HepG2 (cell line): ENCODE measurements around the gene SH2D3A. TPM values are rescaled to one million over a fixed set of nuclear protein-coding genes. Genes with fewer than 3 reads are reported as not detected.
A peak's percentile ranks its signal among the peaks of the same experiment; 100 is the strongest.

Experiments
- ATAC-seq: fragments of 200-7000 bp; cut with Tn5 transposase; 3 replicates; pipeline ENCODE4 v1.9.1; 2020; ENCODE audit warnings: mild to moderate bottlenecking, moderate library complexity
- BruUV-seq: library from RNA; stranded (reverse); fragments of 400-500 nt; replicated peaks from 2 replicates; lab custom pipeline; 2021; lab: Mats Ljungman, UMichigan
- CTCF ChIA-PET: fragments of 300-600 bp; formaldehyde crosslinking; extraction: SDS; loops from one replicate; lab custom pipeline; 2021; ENCODE audit warnings: low total read pairs, inconsistent platforms, low intra/inter-chr PET ratio; lab: Yijun Ruan, JAX
- POLR2A ChIA-PET: fragments of 350-600 bp; sonication (Branson Sonifier 250); formaldehyde crosslinking; loops from one replicate; lab custom pipeline; 2020; ENCODE audit warnings: antibody characterized with exemption, inconsistent platforms; lab: Yijun Ruan, JAX
- DNase-seq: peaks from one replicate; pipeline ENCODE4 v3.0.0-alpha.2; 2015; ENCODE audit warnings: low spot score
- FAIRE-seq: peaks from 3 replicates; lab custom pipeline; 2011; peaks lifted over from hg19 to GRCh38; lab: Jason Lieb, UNC
- H2AFZ ChIP-seq: one replicate; pipeline ENCODE4 v1.6.1; 2011; ENCODE audit warnings: low read length, inconsistent platforms
- H3K27ac ChIP-seq: fragments of 300-600 bp; 3 replicates; pipeline ENCODE4 v1.8.0; 2011; ENCODE audit warnings: mixed run types, mild to moderate bottlenecking, mixed read lengths, low read length, inconsistent platforms; ENCODE audit not compliant: insufficient read depth; ENCODE audit errors: extremely low read length
- H3K27me3 ChIP-seq, 2 experiments: fragments of 200-600 bp in 1 of 2; 2 replicates in 1 of 2; 3 replicates in 1 of 2; pipeline versions ENCODE4 v1.6.0 to v1.8.0; 2011; ENCODE audit warnings: low read length in 2 of 2, mild to moderate bottlenecking in 2 of 2, moderate library complexity in 2 of 2, inconsistent platforms in 1 of 2; ENCODE audit not compliant: insufficient read depth in 2 of 2, control insufficient read depth in 1 of 2
- H3K36me3 ChIP-seq, 2 experiments: fragments of 200-600 bp in 1 of 2; replicated peaks in 1 of 2; 2 replicates in 1 of 2; 3 replicates in 1 of 2; pipeline versions ENCODE4 v1.5.1 to v1.8.0; 2011; ENCODE audit warnings: low read length in 2 of 2, inconsistent platforms in 1 of 2; ENCODE audit not compliant: insufficient read depth in 2 of 2, control insufficient read depth in 1 of 2
- H3K4me1 ChIP-seq: 2 replicates; pipeline ENCODE4 v1.5.1; 2012; ENCODE audit warnings: low read length, inconsistent platforms; ENCODE audit not compliant: insufficient read depth
- H3K4me2 ChIP-seq: 2 replicates; pipeline ENCODE4 v1.6.0; 2011; ENCODE audit warnings: low read depth, low read length, inconsistent platforms
- H3K4me3 ChIP-seq, 3 experiments: fragments of 200-600 bp in 1 of 3; sonication (generic), shearing (Covaris generic) in 1 of 3; replicated peaks in 1 of 3; 2 replicates each; pipeline ENCODE4 v1.5.1; 2011 to 2016; ENCODE audit warnings: low read length in 3 of 3, inconsistent platforms in 2 of 3, low read depth in 2 of 3, mild to moderate bottlenecking in 2 of 3, control low read depth in 1 of 3, mixed read lengths in 1 of 3; ENCODE audit not compliant: insufficient read depth in 1 of 3
- H3K79me2 ChIP-seq: one replicate; pipeline ENCODE4 v1.6.1; 2011; ENCODE audit warnings: low read length, inconsistent platforms; ENCODE audit not compliant: insufficient read depth
- H3K9ac ChIP-seq: 2 replicates; pipeline ENCODE4 v1.6.0; 2011; ENCODE audit warnings: mild to moderate bottlenecking, low read depth, low read length, inconsistent platforms; ENCODE audit not compliant: insufficient read depth
- H3K9me3 ChIP-seq: 2 replicates; pipeline ENCODE4 v1.5.1; 2012; ENCODE audit warnings: mild to moderate bottlenecking, low read length
- H4K20me1 ChIP-seq: 2 replicates; pipeline ENCODE4 v1.6.0; 2011; ENCODE audit warnings: inconsistent platforms, mild to moderate bottlenecking, low read length, moderate library complexity; ENCODE audit not compliant: insufficient read depth
- AGO1 ChIP-seq: fragments of 200-400 bp; formaldehyde crosslinking; IDR thresholded peaks from 2 replicates; pipeline ENCODE4 v1.6.1; 2017; ENCODE audit warnings: mild to moderate bottlenecking, low read depth, low read length, moderate library complexity; ENCODE audit not compliant: poor library complexity, severe bottlenecking
- FOSL2 ChIP-seq: sonication (generic); formaldehyde crosslinking; IDR thresholded peaks from 2 replicates; pipeline ENCODE4 v1.4.0; 2020; ENCODE audit warnings: missing genetic modification reagents
- HOXA3 ChIP-seq: sonication (generic); formaldehyde crosslinking; IDR thresholded peaks from 2 replicates; pipeline ENCODE4 v1.5.0; 2020; ENCODE audit warnings: missing genetic modification reagents
- HOXA7 ChIP-seq: sonication (generic); formaldehyde crosslinking; IDR thresholded peaks from 2 replicates; pipeline ENCODE4 v1.8.1; 2022; ENCODE audit warnings: mild to moderate bottlenecking, missing genetic modification reagents, moderate library complexity
- KAT8 ChIP-seq: IDR thresholded peaks from 2 replicates; pipeline ENCODE4 v1.6.1; 2016; ENCODE audit warnings: missing genetic modification reagents, missing compliant biosample characterization
- KLF11 ChIP-seq: IDR thresholded peaks from 2 replicates; pipeline ENCODE4 v1.6.1; 2016; ENCODE audit warnings: missing compliant biosample characterization
- NR2F2 ChIP-seq: IDR thresholded peaks from 2 replicates; pipeline ENCODE4 v1.6.1; 2012; ENCODE audit warnings: low read depth, inconsistent platforms, borderline replicate concordance
- POLR2AphosphoS5 ChIP-seq: IDR thresholded peaks from 2 replicates; pipeline ENCODE4 v1.6.1; 2012; ENCODE audit warnings: low read depth, low read length
- SALL2 ChIP-seq: sonication (generic); formaldehyde crosslinking; IDR thresholded peaks from 2 replicates; pipeline ENCODE4 v1.8.1; 2023; ENCODE audit warnings: mild to moderate bottlenecking, missing genetic modification reagents, inconsistent platforms
- SMC3 ChIP-seq: IDR thresholded peaks from 2 replicates; pipeline ENCODE4 v1.6.1; 2011; ENCODE audit warnings: low read length, improper control_type of control experiment
- TARDBP ChIP-seq: sonication (generic); formaldehyde crosslinking; IDR thresholded peaks from 2 replicates; pipeline ENCODE4 v1.8.0; 2022; ENCODE audit warnings: mild to moderate bottlenecking, missing genetic modification reagents
- U2AF2 ChIP-seq: fragments of 200-400 bp; formaldehyde crosslinking; IDR thresholded peaks from 2 replicates; pipeline ENCODE4 v1.6.1; 2017; ENCODE audit warnings: low read depth, mild to moderate bottlenecking, low read length
- ZNF552 ChIP-seq: sonication (generic); formaldehyde crosslinking; IDR thresholded peaks from 2 replicates; pipeline ENCODE4 v1.9.0; 2022; ENCODE audit warnings: missing genetic modification reagents, mild to moderate bottlenecking, borderline replicate concordance
- ZNF572 ChIP-seq: sonication (generic); formaldehyde crosslinking; IDR thresholded peaks from 2 replicates; pipeline ENCODE4 v1.5.1; 2020; ENCODE audit warnings: mild to moderate bottlenecking, missing genetic modification reagents
- WGBS: methylation state at CpG from one replicate; pipeline ENCODE4 v1.1.6; 2017; ENCODE audit warnings: low lambda C conversion rate; 5-methylcytosine and 5-hydroxymethylcytosine counted together
- in situ Hi-C: cut with HindIII; loops from 2 replicates; pipeline ENCODE4 v1.10.0; 2017; ENCODE audit warnings: low pct_unique_long_range_greater_than_20kb; ENCODE audit not compliant: extremely low pct_ligation_motif_present
- intact Hi-C: fragments of 100-400 bp; cut with micrococcal nuclease; formaldehyde crosslinking; loops from one replicate; pipeline ENCODE4 v1.10.0; 2022; ENCODE audit not compliant: unreplicated experiment
- polyA plus RNA-seq, 8 experiments: library from polyadenylated mRNA; depleted of rRNA in 3 of 8; stranded (reverse) in 7 of 8; unstranded in 1 of 8; fragments of >200 nt; fragmentation: Illumina TruSeq in 4 of 8; extraction: Trizol in 4 of 8; gene quantifications; 2 replicates each; pipeline versions ENCODE4 v1.2.1 to v1.2.3, GENCODE V29; 2011 to 2016; ENCODE audit warnings: low read depth in 4 of 8, missing spikeins in 1 of 8, mixed read lengths in 1 of 8; ENCODE audit not compliant: insufficient read depth in 1 of 8
- total RNA-seq, 5 experiments: library from RNA; depleted of rRNA; stranded (reverse); fragments of >200 nt; fragmentation: Illumina TruSeq; extraction: Trizol; gene quantifications; 2 replicates each; pipeline ENCODE4 v1.2.3, GENCODE V29; 2016; ENCODE audit warnings: low read depth in 1 of 5
- TF ChIP-seq, protein P1 (sequence below): sonication (generic); formaldehyde crosslinking; IDR thresholded peaks from 2 replicates; pipeline ENCODE4 v1.5.0; 2020; ENCODE audit warnings: mild to moderate bottlenecking, missing genetic modification reagents, borderline replicate concordance
- TF ChIP-seq, protein P2 (sequence below): sonication (generic); formaldehyde crosslinking; IDR thresholded peaks from 2 replicates; pipeline ENCODE4 v1.4.0; 2020; ENCODE audit warnings: mild to moderate bottlenecking, missing genetic modification reagents, borderline replicate concordance

The SH2D3A gene
- total and polyA plus RNA-seq, 2 of the 13 experiments (the other 11 are each of a cell fraction or from before 2014, with no cell fraction given): 1.0 to 2.2 TPM

DNA sequence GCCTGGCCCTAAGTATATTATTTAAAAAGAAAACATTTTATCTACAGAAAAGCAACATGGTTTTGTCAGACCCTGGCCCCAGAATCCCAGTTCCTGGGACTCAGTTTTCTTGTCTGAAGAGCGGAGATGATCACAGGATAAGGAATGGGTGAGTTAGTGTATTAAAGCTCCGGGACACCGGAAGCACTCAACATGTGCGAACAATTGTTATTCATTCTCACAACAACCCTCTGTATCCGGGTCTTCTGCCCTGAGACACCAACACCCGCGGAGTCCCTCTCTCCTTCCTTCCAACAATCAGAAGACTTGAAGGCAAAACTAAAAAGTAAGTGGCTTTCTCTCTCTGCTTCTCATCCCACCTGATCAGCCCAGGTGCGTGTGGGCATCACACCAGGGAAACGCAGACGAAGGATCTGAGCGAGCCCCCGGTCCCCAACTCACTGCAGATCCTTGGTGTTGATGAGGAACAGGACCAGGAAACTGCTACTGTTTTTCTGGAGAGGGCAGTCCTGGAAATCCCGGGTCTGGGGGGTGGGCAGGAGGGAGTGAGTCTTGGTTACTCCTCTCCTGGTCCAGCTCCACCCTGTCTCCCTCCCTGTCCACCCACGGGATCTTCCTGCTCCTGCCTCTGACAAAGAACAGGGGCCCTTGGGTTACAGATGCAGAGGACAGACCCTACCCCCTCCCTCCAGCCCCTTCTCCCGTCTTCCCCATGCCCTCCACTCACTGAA, 31.9 kb downstream of the SH2D3A start (continued):
- no peak for TF ChIP-seq FOSL2 (CRISPR knock-in tag)
- TF ChIP-seq, protein P1, sequence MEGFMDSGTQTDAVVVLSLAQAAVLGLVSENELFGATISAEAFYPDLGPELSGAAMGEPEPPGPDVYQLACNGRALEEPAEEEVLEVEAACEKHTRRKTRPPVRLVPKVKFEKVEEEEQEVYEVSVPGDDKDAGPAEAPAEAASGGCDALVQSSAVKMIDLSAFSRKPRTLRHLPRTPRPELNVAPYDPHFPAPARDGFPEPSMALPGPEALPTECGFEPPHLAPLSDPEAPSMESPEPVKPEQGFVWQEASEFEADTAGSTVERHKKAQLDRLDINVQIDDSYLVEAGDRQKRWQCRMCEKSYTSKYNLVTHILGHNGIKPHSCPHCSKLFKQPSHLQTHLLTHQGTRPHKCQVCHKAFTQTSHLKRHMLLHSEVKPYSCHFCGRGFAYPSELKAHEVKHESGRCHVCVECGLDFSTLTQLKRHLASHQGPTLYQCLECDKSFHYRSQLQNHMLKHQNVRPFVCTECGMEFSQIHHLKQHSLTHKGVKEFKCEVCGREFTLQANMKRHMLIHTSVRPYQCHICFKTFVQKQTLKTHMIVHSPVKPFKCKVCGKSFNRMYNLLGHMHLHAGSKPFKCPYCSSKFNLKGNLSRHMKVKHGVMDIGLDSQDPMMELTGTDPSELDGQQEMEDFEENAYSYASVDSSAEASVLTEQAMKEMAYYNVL (CRISPR knock-in tag): no peak
- TF ChIP-seq, protein P2, sequence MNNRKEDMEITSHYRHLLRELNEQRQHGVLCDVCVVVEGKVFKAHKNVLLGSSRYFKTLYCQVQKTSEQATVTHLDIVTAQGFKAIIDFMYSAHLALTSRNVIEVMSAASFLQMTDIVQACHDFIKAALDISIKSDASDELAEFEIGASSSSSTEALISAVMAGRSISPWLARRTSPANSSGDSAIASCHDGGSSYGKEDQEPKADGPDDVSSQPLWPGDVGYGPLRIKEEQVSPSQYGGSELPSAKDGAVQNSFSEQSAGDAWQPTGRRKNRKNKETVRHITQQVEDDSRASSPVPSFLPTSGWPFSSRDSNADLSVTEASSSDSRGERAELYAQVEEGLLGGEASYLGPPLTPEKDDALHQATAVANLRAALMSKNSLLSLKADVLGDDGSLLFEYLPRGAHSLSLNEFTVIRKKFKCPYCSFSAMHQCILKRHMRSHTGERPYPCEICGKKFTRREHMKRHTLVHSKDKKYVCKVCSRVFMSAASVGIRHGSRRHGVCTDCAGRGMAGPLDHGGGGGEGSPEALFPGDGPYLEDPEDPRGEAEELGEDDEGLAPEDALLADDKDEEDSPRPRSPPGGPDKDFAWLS (CRISPR knock-in tag): no peak
- TF ChIP-seq, all 625 proteins: peak for 0

DNA sequence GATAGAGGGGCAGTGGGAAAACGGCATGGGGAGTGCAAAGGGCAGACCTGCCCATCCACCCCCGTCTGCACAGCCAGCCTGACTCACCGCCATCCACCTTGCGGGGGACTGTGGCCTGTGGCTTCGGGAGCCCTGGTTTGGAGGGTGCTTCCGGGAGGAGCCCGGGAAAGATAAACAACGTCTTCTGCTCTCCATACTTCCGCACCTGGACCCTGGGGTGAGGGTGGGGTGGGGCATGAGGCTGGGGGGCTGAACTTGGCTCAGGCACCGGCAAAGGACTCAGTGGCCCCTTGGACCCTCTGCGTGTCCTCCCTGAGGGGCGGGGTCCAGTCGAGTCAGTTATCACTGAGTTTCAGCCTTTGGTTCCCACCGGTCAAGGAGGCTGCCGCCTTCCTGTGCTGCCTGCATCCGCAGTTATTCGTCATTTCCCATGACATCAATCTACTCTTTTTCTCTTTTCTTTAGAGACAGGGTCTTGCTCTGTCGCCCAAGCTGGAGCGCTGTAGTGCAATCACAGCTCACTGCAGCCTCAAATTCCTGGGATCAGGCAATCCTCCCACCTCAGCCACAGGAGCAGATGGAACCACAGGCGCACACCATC, 33.0 kb downstream of the SH2D3A start:
- POLR2A ChIA-PET: interaction anchor here (5.4 kb wide), 1 partner anchor 11 kb away, joined by 278 read pairs; the partner anchor contains the start of gene C3
- Histone ChIP-seq H3K79me2 (peaks cover 14% of the 10 kb centered on the region), H3K9me3 (no peaks in the 10 kb centered on the region), H3K27ac (peak overlapping the region; percentile 40), H3K27me3 (no peaks in the 10 kb centered on the region; a peak in 1 of 5 replicates), H3K4me1 (peaks cover 51% of the 10 kb centered on the region), H3K4me3 (peak overlapping the region in 2 of 3 experiments; percentile 6 to 50; a peak in 2 of 6 replicates), H3K9ac (no peak overlapping the region), H4K20me1 (no peaks in the 10 kb centered on the region), H3K4me2 (peak overlapping the region; percentile 57), H2AFZ (no peak overlapping the region), H3K36me3 (peaks cover 0 to 2% of the 10 kb centered on the region in 2 experiments; a peak in 2 of 5 replicates)
- FAIRE-seq (no peak), ATAC-seq (no peak), DNase-seq (no peak)
- CTCF ChIA-PET: no interaction called here
- intact Hi-C loops (loop anchor here (10.0 kb wide), 1 partner anchor 1141 kb away; the partner anchor contains the start of gene PRR36), in situ Hi-C loops (no loop called here)
- BruUV-seq: no TSS peak
- 37% methylated on average over 14 of the region's 20 CpGs for WGBS
- peak; percentile 48; the same call in 1 of the 2 replicates for TF ChIP-seq TARDBP (CRISPR knock-in tag)
- TF ChIP-seq, protein P1 (CRISPR knock-in tag): peak; percentile 84; the same call in 1 of the 2 replicates
- no peak for TF ChIP-seq SALL2
- no peak for TF ChIP-seq AGO1
- TF ChIP-seq U2AF2: no peak
- peak; percentile 53 for TF ChIP-seq HOXA3
- TF ChIP-seq KLF11: no peak
- TF ChIP-seq SMC3: no peak
- no peak for TF ChIP-seq ZNF572 (CRISPR knock-in tag)
- no peak for TF ChIP-seq HOXA7 (CRISPR knock-in tag)
- no peak for TF ChIP-seq POLR2AphosphoS5
- no peak for TF ChIP-seq ZNF552 (CRISPR knock-in tag)
- TF ChIP-seq KAT8 (CRISPR knock-in tag): peak; percentile 61
- TF ChIP-seq NR2F2: no peak
